ENCODE data around the gene PPIH. TPM values are rescaled to one million over a fixed set of nuclear protein-coding genes. Genes with fewer than 3 reads are reported as not detected.
"Not testable (repeated sequence)": the region's sequence is repeated elsewhere in the genome, so short reads cannot be mapped to it uniquely, and the experiment has no call there.

Gene PPIH
- total RNA-seq, 1 donor from 2014 or later, result 28.5 TPM

DNA sequence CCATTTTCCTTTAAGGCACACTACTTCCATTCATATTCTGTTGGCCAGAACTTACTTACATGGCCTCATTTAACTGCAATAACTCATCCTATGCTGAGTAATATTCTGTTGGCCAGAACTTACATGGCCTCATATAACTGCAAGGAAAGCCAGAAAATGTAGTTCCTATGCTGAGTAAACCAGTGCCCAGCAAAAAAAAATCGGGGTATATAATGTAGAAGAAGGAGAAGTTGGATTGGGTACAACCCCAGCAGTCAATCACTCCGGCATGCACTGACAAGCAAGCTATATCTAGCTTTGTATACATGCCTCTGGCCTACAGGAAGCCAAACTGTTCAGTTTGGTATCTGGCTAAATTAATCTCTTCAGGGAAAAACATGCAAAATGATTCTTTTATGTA is 39.4 kb upstream of the PPIH start:
- Mint-ChIP-seq H3K27me3 (ENCODE audit: low read depth, unreplicated experiment) (peaks cover 4% of the 10 kb centered on the region), H3K4me1 (ENCODE audit: low read depth, unreplicated experiment) (no peaks in the 10 kb centered on the region), H3K9me3 (ENCODE audit: unreplicated experiment) (peaks cover 7% of the 10 kb centered on the region), H3K36me3 (ENCODE audit: low read depth, unreplicated experiment) (no peaks in the 10 kb centered on the region), H3K27ac (ENCODE audit: unreplicated experiment) (no peak overlapping the region), H3K4me3 (ENCODE audit: unreplicated experiment) (no peak overlapping the region)
- H3K4me2 ChIP-seq (ENCODE audit: low read length), result no peak overlapping the region
- no peak overlapping the region for H2AFZ ChIP-seq (ENCODE audit: low read depth, low read length)
- FAIRE-seq, result no peak
- H3K9ac ChIP-seq (ENCODE audit: low read length), result no peak overlapping the region
- no peak for DNase-seq (ENCODE audit: low read depth)
- H3K9me3 ChIP-seq (ENCODE audit: insufficient read depth, low read depth, low read length), result no peaks in the 10 kb centered on the region
- H3K4me1 ChIP-seq (ENCODE audit: insufficient read depth, low read length), result no peaks in the 10 kb centered on the region
- no peaks in the 10 kb centered on the region for H3K27me3 ChIP-seq (ENCODE audit: insufficient read depth, low read length)
- H3K36me3 ChIP-seq (ENCODE audit: insufficient read depth, low read length), result no peaks in the 10 kb centered on the region
- no peak overlapping the region for H3K27ac ChIP-seq (ENCODE audit: low read depth, low read length)
- no peaks in the 10 kb centered on the region for H3K79me2 ChIP-seq (ENCODE audit: insufficient read depth, low read length)
- no peak overlapping the region for H3K4me3 ChIP-seq (ENCODE audit: insufficient read depth, low read depth, low read length)
- TF ChIP-seq CTCF (IDR thresholded peaks at IDR 0.05; ENCODE audit: insufficient read depth, low read depth, low read length) (no peak), EZH2 (IDR thresholded peaks at IDR 0.05; ENCODE audit: insufficient read depth, low read length) (no peak)
- H4K20me1 ChIP-seq (ENCODE audit: insufficient read depth, low read length), result no peaks in the 10 kb centered on the region

DNA sequence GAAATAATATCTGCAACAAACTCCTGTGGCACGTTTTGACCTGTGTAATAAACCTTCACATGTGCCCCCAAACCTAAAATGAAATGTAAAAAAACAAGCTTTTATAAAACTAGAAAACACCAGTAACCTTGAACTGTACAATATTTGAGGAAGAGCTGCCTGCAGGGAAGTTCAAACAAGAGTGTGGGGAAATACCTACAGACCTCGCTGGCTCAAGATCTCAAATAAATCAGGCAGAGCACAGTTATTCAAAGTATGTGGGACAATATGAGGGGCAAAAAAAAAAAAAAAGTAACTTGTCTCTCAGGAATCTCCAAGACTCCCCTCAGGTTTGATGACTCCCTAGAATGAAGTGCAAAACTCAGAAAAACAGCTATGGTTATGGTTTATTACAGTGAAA is 37.9 kb upstream of the PPIH start:
- Histone ChIP-seq H3K4me2 (ENCODE audit: low read length) (no peak overlapping the region), H3K27me3 (ENCODE audit: insufficient read depth, low read length) (no peaks in the 10 kb centered on the region), H3K4me3 (ENCODE audit: insufficient read depth, low read depth, low read length) (no peak overlapping the region), H4K20me1 (ENCODE audit: insufficient read depth, low read length) (no peaks in the 10 kb centered on the region), H3K4me1 (ENCODE audit: insufficient read depth, low read length) (no peaks in the 10 kb centered on the region), H3K79me2 (ENCODE audit: insufficient read depth, low read length) (no peaks in the 10 kb centered on the region), H3K27ac (ENCODE audit: low read depth, low read length) (no peak overlapping the region), H3K36me3 (ENCODE audit: insufficient read depth, low read length) (no peaks in the 10 kb centered on the region), H3K9ac (ENCODE audit: low read length) (no peak overlapping the region), H2AFZ (ENCODE audit: low read depth, low read length) (no peak overlapping the region), H3K9me3 (ENCODE audit: insufficient read depth, low read depth, low read length) (no peaks in the 10 kb centered on the region)
- H3K27ac Mint-ChIP-seq (ENCODE audit: unreplicated experiment), result no peak overlapping the region
- no peak for FAIRE-seq
- no peak for DNase-seq (ENCODE audit: low read depth)
- H3K9me3 Mint-ChIP-seq (ENCODE audit: unreplicated experiment), result peaks cover 4% of the 10 kb centered on the region
- H3K36me3 Mint-ChIP-seq (ENCODE audit: low read depth, unreplicated experiment), result no peaks in the 10 kb centered on the region
- H3K4me1 Mint-ChIP-seq (ENCODE audit: low read depth, unreplicated experiment), result no peaks in the 10 kb centered on the region
- TF ChIP-seq EZH2 (IDR thresholded peaks at IDR 0.05; ENCODE audit: insufficient read depth, low read length) (no peak), CTCF (IDR thresholded peaks at IDR 0.05; ENCODE audit: insufficient read depth, low read depth, low read length) (no peak)
- H3K27me3 Mint-ChIP-seq (ENCODE audit: low read depth, unreplicated experiment), result peaks cover 4% of the 10 kb centered on the region
- no peak overlapping the region for H3K4me3 Mint-ChIP-seq (ENCODE audit: unreplicated experiment)

DNA sequence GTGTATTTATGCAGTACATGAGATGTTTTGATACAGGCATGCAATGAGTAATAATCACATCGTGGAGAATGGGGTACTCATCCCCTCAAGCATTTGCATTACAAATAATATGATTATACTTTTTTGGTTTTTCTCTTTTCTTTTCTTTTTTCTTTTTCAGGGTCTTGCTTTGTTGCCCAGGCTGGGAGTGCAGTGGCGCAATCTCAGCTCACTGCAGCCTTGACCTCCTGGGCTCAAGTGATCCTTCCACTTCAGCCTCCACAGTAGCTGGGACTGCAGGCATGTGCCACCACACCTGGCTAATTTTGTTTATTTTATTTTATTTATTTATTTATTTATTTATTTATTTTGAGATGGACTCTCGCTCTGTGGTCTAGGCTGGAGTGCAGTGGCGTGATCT is 37.0 kb upstream of the PPIH start:
- not testable (repeated sequence) for H3K9ac ChIP-seq (ENCODE audit: low read length); H4K20me1 ChIP-seq (ENCODE audit: insufficient read depth, low read length); H3K9me3 ChIP-seq (ENCODE audit: insufficient read depth, low read depth, low read length); H3K4me3 ChIP-seq (ENCODE audit: insufficient read depth, low read depth, low read length); H3K27ac Mint-ChIP-seq (ENCODE audit: unreplicated experiment); FAIRE-seq; H3K79me2 ChIP-seq (ENCODE audit: insufficient read depth, low read length); H3K36me3 Mint-ChIP-seq (ENCODE audit: low read depth, unreplicated experiment); H3K4me1 Mint-ChIP-seq (ENCODE audit: low read depth, unreplicated experiment); H3K27me3 ChIP-seq (ENCODE audit: insufficient read depth, low read length); H3K4me1 ChIP-seq (ENCODE audit: insufficient read depth, low read length); H2AFZ ChIP-seq (ENCODE audit: low read depth, low read length); H3K4me2 ChIP-seq (ENCODE audit: low read length); H3K36me3 ChIP-seq (ENCODE audit: insufficient read depth, low read length); H3K27ac ChIP-seq (ENCODE audit: low read depth, low read length); H3K9me3 Mint-ChIP-seq (ENCODE audit: unreplicated experiment); DNase-seq (ENCODE audit: low read depth); H3K27me3 Mint-ChIP-seq (ENCODE audit: low read depth, unreplicated experiment); H3K4me3 Mint-ChIP-seq (ENCODE audit: unreplicated experiment)

- not testable (repeated sequence) for H3K9ac ChIP-seq (ENCODE audit: low read length); H3K9me3 Mint-ChIP-seq (ENCODE audit: unreplicated experiment); H3K36me3 Mint-ChIP-seq (ENCODE audit: low read depth, unreplicated experiment)
Observed at GRCh38 chr1:42627205-42627604, 31.0 kb upstream of the PPIH start.

More at GRCh38 chr1:42627205-42627604, 31.0 kb upstream of the PPIH start:
- not testable (repeated sequence) for H3K4me2 ChIP-seq (ENCODE audit: low read length); H3K4me1 Mint-ChIP-seq (ENCODE audit: low read depth, unreplicated experiment); H4K20me1 ChIP-seq (ENCODE audit: insufficient read depth, low read length); H3K27ac ChIP-seq (ENCODE audit: low read depth, low read length); H3K36me3 ChIP-seq (ENCODE audit: insufficient read depth, low read length); DNase-seq (ENCODE audit: low read depth); H3K4me3 Mint-ChIP-seq (ENCODE audit: unreplicated experiment); H2AFZ ChIP-seq (ENCODE audit: low read depth, low read length); H3K27me3 Mint-ChIP-seq (ENCODE audit: low read depth, unreplicated experiment); FAIRE-seq; H3K4me3 ChIP-seq (ENCODE audit: insufficient read depth, low read depth, low read length); H3K27ac Mint-ChIP-seq (ENCODE audit: unreplicated experiment); H3K79me2 ChIP-seq (ENCODE audit: insufficient read depth, low read length); H3K4me1 ChIP-seq (ENCODE audit: insufficient read depth, low read length); H3K27me3 ChIP-seq (ENCODE audit: insufficient read depth, low read length); H3K9me3 ChIP-seq (ENCODE audit: insufficient read depth, low read depth, low read length)
